AG08395 (cell line): Measurements from ENCODE around the gene KHDRBS1.
"Not testable (repeated sequence)": the region's sequence is repeated elsewhere in the genome, so short reads cannot be mapped to it uniquely, and the experiment has no call there.

Experiments
- DNase-seq: peaks from one replicate; pipeline ENCODE4 v3.0.0; 2012; ENCODE audit warnings: mixed read lengths, low spot score

The KHDRBS1 gene

DNA sequence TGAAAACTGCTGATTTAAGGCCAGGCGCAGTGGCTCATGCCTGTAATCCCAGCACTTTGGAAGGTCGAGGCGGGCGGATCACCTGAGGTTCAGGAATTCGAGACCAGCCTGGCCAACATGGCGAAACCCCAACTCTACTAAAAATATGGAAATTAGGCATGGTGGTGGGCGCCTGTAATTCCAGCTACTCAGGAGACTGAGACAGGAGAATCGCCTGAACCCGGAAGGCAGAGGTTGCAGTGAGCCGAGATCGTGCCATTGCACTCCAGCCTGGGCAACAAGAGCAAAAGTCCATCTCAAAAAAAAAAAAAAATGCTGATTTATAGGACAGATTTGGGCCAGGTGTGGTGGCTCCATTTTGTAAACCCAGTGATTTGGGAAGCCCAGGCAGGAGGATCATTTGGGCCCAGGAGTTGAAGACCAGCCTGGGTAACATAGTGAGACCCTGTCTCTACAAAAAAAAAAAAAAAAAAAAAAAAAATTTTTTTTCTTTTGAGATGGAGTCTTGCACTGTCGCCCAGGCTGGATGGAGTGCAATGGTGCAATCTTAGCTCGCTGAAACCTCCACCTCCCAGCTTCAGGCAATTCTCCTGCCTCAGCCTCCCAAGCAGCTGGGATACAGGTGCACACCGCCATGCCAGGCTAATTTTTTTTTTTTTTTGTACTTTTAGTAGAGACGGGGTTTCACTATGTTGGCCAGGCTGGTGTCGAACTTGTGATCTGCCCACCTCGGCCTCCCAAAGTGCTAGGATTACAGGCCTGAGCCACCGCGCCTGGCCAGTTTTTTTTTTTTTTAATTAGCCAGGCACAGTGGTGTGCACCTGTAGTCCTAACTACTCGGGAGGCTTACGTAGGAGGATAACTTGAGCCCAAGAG, 52.2 kb downstream of the KHDRBS1 start:
- DNase-seq, result not testable (repeated sequence)

- DNase-seq, result peak; percentile 43
Observed at GRCh38 chr1:32066489-32066873, 52.8 kb downstream of the KHDRBS1 start.

DNA sequence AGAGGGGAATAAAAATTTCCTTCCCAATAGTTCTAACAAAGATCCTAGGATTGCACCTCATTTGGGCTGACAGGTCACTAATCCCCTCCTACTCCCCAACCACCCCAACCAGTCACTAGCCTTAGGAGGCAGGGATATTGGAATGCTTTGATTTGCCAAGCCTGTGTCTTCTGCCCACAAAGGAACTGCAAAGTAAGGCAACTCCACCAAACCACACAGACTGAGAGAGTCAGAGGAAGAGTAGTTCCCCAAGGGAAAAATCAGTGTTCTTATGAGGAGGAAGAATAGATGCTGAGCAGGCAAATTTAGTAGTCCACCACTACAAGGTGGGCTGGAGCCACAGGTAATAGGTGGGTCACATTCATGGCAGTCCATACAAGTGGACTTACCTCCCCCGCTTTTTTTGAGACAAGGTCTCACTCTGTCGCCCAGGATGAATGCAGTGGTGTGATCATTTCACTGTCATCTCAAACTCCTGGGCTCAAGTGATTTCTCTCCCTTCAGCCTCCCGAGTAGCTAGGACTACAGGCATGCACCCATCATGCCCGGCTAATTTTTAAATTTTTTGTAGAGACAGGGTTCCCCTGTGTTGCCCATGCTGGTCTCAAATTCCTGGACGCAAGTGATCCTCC, 55.4 kb downstream of the KHDRBS1 start:
- peak; percentile 48 for DNase-seq

- DNase-seq, result no peak
Observed at GRCh38 chr1:32071758-32072621, 58.3 kb downstream of the KHDRBS1 start.

DNA sequence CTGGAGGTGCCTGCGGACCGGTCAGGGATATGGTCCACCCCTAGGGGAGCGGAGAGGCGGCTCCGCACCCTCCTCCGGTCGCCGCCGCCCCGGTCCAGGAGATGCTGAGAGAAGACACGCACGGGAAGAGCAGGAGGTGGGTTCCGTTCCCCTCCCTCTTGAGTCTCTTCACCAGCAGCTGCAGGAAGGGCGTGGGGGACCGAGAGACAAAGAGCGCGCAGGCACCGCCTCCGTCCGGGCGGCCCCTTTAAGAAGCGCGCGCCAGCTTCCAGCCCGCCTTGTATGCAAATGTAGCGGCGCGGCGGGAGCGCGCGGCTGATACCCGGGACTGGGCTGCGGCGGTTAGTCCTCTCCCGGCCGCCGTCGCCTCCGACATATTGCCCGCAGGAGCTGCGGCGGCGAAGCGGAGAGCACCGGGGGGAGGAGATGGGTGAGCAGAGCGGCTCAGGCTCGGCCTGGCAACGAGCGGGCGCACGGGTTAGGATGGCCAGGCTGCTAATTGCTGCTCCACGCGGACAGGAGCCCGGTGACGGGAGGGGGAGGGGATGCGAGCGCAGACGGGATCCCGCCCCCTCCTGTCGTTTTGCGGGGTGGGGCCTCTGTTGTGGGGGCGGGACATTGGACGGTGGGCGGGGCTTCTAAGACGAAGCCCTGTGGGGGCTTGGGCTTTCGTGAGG, 59.1 kb downstream of the KHDRBS1 start, which contains the start of gene TMEM39B:
TMEM39B (plus strand) TSS at position 318 of the 677 bp plus-strand sequence; CDS start at position 427, 109 bp downstream.
- DNase-seq, result peak; percentile 97

DNA sequence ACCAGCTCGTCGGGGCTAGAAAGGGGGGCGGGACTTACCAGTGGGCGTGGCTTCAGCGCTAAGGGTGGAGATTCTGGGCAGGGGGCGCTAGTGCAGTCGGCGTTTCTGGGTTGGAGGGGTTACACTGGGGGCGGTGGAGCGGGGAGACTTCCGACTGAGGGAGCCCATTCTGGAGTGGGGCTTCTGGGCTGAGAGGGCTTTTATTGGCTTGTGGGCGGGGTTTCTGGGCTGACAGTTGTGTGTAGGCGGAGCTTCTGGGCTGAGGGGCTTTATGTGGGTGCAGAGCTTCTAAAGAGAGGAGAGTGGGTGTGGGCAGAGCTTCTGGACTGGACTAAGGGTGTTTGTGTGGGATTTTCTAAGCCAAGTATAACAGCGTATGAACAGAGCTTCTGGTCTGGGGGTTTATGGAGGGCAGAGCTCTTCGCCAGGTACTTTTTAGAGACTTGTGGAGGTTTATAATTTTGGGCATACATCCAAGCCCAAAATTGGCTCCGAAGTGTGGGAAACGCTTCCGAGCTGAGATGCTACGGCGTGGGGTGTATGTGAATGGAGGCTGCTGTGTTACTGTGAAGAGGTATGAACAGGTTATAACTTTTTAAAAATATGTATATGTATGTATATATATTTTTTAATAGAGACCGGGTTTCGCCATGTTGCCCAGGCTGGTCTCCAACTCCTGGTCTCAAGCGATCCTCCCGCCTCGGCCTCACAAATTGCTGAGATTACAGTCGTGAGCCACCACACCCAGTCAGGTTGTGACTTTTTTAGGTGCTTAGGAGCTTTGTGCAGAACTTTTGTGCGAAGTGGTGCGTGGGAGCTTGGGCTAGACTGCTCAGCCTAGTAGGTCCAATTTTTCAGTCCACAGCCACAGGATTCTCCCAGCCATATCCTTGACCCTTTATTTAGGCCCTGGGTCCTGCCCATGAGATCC, 59.9 kb downstream of the KHDRBS1 start:
- DNase-seq, result no peak

DNA sequence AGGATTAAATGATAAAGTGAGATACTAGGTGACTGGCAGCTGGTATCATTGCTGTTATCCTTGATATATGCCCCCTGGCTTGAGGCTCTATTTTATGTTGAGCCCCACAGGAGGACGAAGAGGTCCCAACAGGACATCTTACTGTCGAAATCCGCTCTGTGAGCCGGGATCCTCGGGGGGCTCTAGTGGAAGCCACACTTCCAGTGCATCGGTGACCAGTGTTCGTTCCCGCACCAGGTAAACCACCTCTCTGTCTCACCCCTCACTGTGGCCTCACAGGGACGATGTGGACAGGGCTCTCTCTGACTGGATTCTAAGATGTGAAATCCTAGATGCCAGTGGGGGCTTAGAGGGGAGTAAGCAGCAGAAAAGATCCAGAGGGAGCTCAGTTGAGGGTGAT, 61.2 kb downstream of the KHDRBS1 start:
- no peak for DNase-seq

DNA sequence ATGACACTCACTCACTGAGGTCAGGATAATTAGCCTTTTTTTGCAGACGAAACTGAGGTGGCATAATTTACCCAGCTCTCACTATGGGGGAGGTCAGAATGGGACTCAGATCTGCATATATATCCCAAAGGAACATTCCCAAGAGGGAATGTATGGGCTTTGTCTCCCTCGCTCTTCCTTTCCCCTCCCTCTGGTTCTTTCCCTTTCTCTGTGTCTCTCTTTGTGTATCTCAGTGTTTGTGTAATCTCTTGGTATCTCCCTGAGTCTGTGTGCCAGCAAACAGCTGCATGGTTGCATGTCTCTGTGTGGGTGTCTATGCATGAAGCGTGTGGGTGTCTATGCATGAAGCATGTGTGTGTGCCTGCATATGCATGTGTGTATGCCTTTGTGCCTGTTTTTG, 63.8 kb downstream of the KHDRBS1 start:
- DNase-seq, result no peak

- DNase-seq, result no peak
Observed at GRCh38 chr1:32082022-32082421, 68.4 kb downstream of the KHDRBS1 start.

- not testable (repeated sequence) for DNase-seq
Observed at GRCh38 chr1:32086381-32086780, 72.7 kb downstream of the KHDRBS1 start.

DNA sequence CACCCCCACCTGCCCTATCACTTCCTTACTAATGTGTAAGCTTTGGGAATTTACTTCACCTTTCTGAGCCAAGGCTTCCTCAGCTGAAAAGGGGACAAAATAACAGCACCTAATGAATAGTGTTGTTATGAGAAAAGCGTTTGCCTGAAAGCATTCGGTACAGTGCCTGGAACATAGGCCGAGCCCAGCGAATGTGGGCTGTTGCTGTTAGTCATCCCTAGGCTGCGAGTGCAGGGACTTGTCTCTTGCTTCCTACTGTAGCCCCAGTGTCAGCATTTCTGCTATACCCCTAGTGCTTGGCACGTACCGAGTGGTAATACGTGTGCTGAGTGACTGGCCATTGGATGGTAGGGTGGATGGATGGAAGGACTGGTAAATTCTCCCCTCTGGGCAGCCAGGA, 77.5 kb downstream of the KHDRBS1 start:
- no peak for DNase-seq

DNA sequence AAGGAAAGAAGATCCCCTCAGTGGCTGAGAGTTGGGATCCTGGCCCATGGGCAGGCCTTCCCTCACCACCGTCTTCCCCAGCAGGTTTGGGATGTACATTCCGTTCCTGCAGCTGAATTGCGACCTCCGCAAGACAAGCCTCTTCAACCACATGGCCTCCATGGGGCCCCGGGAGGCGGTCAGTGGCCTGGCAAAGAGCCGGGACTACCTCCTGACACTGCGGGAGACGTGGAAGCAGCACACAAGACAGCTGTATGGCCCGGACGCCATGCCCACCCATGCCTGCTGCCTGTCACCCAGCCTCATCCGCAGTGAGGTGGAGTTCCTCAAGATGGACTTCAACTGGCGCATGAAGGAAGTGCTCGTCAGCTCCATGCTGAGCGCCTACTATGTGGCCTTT, 77.9 kb downstream of the KHDRBS1 start:
- DNase-seq, result no peak
